D341Med (cell line): ENCODE measurements around the gene NFE2L2.
"Not testable (repeated sequence)": the region's sequence is repeated elsewhere in the genome, so short reads cannot be mapped to it uniquely, and the experiment has no call there.

ENCODE experiments used
- DNase-seq: peaks from one replicate; pipeline ENCODE4 v3.0.0; 2012; ENCODE audit warnings: low spot score

Gene NFE2L2

DNA sequence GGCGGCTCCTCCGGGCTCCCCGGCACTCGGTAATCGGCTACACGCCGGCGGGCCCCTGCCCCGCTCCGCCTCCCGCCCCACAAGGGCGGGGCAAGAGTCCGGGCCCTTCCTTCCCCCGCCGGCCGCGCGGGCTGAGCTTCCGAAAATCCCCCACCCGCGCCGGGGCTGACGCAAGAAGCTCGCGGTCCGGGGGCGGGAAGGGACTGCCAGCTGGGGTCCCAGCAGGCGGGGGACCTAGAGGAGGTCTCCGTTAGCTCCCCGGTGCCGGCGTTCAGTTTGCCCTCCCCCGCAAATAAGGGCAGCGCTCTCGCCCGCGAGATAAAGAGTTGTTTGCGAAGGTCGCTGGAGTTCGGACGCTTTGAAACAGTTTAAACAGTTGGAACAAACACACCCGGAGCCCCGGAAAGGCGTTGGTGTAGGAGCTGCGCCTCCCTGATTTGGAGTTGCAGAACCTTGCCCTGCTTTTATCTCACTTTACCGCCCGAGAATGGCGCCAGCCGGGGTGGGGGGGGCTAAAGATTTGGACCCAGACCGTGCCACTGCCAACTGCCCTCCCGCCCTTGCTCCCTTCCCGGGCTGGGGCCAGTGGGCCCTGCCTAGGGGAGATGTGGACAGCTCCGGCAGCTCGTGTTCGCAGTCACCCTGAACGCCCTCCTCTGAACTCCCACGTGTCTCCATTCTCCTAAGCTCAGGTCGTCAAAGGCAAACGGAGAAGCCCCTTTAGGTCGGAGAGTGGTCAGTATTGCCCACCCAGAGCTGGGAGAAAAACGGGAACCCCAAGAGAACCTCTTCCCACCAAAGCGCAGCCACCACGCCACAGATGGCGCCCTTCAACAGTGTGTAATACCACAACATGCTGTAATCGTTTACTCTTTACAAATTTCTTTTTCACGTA, at the start of gene NFE2L2:
TSS of gene NFE2L2 (minus strand) at position 35 of the 895 bp plus-strand sequence. CDS start 151 bp downstream, outside the sequence.
- DNase-seq: peak; percentile 92

DNA sequence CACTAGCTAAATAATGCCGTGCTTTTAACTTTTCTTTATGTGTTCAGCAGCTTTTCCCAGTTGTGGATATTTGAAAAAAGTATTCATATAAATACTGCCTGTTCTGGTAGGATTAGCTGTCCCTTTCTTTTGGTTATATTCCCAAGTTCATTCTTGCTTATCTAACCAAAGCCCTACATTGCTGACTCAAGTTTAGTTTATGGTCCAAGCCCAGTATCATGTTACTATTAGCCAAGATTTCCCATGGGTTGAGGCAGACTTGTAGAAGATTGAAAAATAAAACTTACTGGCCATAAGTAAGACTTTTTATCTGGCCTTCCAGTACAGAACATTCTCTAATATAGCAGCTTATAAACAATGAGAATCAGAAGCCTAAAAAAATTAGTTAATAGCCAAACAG, 49.7 kb upstream of the NFE2L2 start:
- no peak for DNase-seq

DNA sequence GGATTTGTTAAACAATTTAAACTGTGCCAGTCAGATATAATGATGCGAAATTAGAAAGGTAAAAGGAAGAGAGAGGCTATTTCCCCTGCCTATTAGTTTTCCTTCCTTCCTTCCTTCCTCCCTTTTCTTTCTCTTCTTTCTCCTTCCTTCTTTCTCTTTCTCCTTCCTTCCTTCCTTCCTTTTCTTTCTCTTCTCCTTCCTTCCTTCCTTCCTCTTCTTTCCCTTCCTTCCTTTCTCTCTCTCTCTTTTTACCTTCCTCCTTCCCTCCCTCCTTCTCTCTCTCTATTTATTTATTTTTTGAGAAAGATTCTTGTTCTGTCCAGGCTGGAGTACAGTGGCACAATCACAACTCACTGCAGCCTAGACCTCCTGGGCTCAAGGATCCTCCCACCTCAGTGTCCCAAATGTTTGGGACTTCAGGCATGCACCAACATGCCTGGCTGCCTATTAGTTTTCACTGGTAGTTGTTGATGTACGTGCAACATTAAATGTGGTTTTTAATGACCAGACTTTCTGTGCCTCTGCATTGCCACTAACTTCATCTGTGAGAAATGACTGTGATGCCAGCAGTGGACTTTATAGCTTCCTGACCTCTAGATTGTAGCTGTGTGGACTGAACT, 48.7 kb upstream of the NFE2L2 start:
- DNase-seq: no peak

DNA sequence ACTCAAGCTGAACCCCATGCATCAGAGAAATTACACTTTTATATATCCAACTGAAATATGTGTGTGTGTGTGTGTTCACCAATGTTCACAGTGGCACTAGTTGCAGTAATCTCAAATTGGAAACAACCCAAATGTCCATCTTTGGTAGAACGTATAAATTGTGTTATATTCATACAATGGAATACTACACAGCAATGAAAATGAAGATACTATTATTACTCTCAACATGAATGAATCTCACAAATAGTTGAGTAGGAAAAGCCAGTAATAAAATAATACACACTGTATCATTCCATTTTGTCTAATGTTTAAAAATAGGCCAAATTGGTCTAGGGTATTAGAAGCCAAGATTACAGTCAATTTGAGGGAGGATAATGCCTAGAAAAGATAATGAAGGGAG, 48.0 kb upstream of the NFE2L2 start:
- no peak for DNase-seq

DNA sequence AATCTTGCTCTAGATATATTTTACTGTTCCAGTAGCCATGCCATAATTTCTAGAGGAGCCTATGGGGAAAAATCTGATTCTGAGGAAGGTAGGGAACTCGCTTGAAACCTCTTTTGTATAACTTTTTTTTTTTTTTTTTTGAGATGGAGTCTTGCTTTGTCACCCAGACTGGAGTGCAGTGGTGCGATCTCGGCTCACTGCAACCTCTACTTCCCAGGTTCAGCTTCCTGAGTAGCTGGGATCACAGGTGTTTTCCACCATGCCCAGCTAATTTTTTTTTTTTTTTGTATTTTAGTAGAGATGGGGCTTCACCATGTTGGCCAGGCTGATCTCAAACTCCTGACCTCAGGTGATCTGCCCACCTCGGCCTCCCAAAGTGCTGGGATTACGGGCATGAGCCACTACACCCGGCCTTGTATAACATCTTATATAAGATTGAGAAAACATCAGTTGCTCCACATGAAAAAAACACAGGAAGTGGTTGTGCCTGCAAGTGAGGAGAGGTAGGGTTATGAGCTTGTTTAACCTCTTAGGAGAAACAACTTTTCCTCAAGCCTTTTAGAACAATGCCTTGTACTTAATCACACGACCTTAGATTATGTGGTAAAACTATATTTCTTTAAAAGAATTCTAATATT, 45.3 kb upstream of the NFE2L2 start:
- DNase-seq: not testable (repeated sequence)

DNA sequence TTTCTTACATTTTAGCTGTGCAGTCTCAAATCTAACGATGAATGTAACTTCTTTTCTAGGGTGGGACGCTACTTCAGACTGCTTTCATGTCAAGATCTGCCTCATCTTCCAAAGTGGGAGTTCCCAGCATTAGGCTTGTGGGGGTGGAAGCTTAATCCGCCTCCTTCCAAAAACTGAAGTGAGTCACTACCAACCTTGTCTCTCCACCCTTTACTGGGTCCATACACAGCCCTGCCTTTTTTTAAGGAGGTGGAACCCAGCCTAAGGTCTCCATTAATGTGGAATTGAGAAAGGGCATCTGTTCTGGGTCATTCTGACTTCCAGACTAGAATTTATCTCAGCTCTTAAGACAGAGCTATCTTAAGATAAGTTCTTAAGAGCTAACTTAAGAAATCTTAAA, 42.0 kb upstream of the NFE2L2 start:
- DNase-seq: no peak

DNA sequence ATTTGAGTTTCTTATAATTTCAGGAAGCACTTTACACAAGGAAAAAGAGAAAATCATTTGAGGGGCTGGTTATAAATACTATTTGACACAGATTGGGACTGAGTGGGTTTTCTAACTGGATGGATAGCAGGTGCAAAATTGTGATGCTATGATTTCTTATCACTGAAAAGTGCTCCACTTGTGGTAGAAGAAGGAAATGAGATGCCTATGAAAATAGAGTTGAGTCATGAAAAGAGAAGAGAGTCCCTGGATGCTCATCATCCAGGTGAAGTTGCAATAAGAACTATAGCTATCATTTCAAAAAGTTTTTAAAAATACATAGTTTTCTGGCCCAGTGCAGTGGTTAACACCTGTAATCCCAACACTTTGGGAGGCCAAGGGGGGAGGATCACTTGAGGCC, 39.4 kb upstream of the NFE2L2 start:
- DNase-seq: no peak

DNA sequence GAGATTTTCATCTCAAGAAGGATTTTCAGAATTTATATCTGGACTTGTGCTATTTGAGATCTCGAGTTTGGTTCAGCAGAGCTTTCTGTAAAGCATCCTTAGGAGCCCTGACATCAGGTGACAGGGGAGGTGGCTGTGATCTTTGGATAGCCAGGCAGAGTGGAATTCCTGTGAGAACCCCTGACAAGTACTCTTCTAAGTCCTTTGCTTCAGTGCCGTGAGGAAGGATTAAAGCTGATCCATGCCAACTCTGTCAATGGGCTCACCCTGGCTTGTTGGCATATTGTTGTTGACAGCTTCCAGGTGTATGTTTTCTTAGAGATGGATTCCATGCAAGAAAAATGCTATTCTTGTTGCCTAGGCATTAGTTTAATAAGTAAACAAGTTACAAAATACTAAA, 38.0 kb upstream of the NFE2L2 start:
- DNase-seq: no peak

DNA sequence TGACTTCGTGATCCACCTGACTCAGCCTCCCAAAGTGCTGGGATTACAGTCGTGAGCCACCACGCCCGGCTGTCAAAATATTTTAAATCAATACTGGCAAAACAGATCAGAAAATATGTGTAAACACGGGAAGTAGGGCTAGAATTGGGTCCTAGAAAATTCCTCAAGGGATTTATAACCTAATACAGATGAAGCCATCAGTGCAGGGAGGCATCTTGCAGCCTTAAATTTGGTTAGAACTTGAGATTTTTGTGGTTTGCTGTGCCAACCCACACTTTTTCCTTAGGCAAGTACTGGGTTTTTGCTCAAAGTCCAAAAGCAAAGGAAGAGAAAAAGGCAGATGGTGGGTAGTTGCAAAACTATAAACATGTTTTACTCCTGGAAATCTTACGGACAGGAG, 33.7 kb upstream of the NFE2L2 start:
- DNase-seq: no peak

DNA sequence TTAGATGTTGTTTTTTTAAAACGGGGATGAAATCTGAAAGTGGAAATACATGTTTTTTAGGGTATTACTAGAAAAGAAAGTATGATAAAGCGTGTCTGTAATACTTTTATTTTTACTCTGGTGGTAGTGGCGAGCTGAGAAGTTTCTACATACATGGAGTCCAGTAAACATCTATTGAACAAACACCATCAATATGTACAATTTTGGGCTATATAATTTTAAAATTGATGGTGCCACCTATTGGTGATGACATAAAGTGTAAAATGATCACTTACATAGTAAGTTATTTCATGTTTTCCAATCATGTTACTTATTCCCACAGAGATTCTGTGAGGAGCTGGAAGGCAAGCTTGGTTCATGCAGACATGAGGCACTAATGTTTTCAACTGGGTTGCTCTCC, 31.5 kb upstream of the NFE2L2 start:
- no peak for DNase-seq

DNA sequence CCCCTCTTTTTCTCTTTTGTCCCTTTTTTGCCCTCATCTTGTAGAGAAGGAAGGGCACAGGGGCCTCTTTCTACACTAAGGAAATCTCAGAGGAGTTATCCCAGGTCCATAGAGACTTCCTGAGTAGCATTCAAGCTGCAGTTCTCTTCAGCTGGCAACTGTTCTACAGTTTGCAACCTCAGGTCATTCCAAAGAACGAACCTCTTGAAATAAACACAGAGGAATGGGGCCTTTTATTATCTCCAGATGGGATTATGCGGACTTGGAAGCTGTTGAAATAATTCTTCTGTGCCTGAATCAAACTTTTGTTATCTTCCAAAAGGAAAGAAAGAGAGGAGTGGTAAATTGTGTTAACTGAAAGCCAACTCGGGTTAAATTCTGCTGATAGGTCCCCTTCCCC, 31.0 kb upstream of the NFE2L2 start:
- no peak for DNase-seq

DNA sequence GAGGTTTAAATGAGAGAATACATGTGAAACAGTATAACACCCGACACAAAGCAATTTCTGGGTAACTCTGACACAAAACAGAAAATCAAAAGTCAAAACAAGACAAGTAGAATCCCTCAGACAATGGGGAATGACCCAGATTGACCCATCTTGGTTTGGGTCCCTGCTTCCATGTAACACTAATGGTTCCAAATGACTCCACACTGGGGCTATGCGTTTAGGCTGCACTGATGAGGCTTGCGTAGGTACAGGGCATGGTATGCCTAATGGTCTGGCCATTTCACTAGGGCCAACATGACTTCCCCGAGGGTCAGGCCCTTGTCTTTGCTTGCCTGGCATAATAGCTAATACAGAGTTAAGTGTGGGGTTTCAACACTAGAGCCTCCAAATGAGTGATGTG, 27.2 kb upstream of the NFE2L2 start:
- DNase-seq: no peak

DNA sequence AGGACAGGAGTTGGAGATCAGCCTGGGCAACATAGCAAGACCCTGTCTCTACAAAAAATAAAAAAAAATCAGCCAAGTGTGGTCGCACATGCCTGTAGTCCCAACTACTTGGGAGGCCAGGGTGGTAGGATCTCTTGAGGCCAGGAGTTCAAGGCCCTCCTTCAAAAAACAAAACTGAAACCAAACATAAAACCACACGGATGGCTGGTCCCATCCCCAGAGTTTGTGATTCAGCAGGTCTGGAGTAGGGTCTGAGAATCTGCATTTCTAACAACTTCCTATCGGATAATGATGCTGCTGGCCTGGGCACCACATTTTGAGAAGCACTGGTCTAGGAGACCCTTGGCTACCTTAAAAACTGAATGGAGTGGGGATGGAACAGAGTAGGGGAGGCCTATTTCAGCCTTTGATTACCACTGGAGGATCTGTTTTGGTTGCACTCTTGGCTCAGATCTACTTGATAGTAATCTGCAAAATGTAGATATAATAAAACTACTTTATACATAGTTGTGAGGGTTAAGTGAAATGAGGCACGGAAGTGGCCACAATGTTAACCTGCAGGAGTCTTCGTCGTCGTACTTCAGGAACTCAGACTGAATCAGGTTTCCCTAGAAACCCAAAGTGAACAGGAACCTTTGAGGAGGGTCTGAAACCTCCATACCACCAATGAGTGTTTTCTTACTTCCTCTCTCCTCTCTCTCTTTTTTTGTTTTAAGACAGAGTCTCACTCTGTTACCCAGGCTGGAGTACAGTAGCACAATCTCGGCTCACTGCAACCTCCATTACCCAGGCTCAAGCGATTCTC, 25.5 kb upstream of the NFE2L2 start:
- DNase-seq: no peak

DNA sequence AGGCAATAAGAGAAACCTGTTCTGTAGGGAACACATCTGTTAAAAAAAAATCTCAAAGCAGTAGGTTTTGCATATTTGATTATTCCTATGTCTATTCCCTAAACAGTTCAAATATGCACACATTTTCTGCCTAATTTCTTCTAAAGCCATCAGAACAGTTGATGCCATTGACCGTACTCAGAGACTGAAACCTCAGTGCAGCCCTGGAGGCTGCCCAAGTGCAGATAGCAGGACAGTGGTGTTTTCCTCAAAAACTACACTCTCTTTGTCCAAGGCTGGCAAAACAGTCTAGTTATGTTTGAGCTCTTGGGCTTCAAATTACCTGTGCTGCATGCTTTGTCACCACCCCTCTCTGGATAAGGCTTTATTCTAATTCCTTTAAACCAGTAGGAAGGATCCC, 23.3 kb upstream of the NFE2L2 start:
- no peak for DNase-seq

DNA sequence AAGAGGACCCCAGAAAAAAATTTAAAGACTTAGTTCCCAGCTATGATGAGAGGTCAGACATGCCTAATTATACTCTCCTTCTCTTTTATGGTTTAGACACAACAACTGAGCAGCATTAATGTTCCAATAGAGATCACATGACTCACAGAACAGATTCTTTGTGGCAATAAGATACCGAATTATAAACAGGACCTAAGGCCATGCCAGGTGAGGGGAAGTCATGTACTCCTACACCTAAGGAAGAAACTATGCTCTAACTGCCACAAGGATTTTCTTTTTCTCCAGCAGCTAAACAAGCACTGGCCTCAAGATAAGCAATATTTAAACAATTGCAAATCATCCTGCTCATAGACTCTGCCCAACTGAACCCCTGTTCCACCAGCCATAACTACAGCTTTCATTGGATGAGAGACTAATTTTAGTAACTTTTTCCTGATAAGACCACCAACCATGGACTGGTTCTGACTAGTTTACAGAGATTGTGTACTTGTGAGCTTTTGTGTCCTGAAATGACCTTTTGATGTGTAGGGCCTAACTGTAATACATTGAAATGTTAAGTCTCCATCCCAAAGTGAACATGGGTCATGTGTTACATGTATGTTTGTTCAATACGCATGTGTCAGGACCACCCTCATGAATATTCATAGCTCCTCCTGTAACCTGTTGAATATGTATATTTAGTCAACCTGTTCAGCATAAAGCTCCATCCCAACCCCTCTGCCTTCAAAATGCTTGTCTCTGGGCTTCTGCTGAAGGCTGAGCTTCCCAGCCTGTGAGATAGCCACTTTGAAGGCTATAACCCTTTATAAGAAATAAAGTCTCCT, 21.6 kb upstream of the NFE2L2 start:
- DNase-seq: no peak

DNA sequence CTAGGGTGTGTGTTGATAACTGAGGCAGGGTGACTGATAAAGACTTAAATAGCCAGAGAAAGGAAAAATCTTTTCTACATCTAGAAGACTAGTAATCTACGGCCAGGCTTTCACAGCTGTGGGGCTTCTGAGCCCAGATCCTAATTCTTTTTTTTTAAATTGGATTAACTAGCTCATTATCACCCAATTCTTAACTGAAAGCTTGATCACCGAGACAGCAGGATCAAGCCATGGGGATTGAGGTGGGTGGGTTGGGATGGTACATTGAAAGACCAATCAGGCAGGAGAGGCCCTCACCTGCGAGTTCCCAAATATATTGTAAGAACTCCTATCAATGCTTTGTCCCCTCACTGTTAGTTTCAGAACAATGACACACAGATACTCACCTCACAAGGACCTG, 20.0 kb upstream of the NFE2L2 start:
- DNase-seq: peak; percentile 54

DNA sequence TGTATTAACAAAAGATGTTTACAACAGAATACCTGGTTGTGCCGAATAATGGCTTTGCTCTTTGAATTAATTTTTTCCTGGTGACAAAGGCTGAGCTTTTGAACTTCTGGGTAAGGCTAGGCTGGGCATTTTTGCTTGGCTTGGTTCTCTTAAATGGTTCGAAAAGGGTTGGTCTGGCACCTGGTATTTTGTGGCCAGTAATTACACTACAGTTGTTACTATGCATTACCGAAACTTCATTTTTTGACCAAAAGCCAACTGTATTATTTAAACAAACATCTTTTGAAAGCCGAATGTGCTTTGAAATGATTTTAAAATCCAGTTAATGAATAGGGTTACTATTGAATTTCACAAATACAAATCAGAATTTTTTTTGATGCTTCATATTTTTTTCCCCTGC, 19.4 kb upstream of the NFE2L2 start:
- DNase-seq: no peak

DNA sequence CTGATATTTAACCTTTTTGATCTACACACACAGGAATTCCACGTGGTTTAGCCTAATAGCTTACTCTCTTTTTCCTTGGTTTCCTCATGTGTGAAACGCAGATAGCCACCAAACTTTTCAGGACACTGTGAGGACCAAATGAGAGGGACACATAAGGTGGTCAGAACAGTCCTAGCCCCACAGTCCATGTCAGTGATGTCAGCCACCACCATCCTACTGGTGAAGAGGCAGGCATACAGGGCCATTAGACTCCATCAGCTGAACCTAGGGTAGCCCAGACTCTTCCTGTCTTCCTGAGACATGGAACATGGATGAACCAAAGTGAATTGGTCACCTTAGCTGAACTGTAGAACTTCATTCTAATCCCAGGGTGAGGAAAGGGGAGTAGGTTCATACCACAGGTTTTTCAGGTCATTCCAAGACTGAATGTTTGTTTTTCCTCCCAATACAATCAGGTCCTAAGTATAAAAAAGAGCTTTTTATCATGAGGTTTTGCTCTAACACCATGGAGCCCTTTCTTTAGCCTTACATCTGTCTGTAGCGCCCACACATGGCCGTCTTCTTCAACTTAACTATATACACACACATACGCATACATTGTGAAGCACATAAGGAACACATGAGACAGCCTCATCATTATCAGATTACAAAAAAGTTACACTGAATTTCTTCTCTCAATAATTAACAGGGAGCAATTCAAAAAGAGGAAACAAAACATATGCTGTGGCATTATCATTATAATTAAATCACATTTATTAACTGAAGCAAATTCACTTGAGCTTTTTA, 18.5 kb upstream of the NFE2L2 start:
- DNase-seq: no peak

DNA sequence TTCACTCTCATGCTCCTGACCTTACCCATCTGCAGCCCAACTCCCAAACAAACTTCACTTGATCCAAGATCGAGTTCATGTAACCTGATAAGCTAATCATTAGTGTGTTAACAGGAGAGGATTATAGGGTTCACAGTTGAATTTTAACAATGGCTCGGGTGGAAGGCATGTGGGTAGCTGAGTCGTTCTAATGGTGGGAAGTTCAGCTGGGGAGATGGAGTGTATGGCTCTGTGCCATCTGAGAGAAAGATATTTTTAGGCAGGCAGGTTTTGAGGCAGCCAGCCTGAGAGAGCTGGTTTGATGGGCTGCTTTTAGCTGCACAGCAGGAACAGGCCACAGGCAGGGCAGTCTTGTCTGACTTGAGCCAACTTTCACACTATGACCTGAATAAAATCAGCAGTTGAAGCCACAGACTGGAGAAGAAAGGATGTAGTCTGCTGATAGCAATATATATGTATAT, 17.7 kb upstream of the NFE2L2 start:
- DNase-seq: no peak

DNA sequence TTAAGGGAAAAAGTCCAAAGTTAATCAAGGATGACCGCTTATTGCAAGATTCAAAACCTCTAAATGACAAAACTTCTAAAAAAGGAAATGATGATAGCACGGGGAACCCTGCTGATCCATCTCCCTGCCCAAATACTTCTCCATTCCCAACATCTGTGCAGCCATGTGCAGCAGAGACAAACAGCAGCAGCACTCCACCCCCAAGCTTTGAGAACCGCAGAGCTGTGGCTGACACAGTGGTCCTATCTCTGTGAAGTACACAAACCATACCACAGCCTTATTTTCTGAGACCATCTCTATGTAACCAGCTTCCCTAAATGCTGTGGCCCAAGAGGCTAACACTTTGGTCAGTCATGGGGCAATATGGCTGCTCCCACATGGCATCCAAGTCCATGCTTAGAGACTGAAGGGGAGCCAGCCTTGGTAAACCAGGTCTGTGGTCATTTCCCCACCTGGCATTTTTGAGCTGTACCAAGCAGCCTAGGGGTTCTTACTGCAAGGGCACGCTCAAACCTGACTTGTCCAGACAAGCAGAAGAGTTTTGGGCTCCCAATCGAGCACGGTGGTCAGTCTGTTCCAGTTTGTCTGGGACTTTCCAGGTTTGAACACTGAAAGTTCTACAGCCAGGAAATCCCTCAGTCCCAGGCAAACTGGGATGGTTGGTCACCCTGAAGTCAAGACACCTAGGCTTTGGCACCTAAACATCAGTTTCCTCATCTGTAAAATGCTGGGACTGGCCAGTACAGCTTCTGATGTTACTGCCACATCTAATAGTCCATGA, 17.1 kb upstream of the NFE2L2 start:
- no peak for DNase-seq
